Prostate gland (tissue), 2 donors: ENCODE data around the gene VSIG8. TPM values are rescaled to one million over a fixed set of nuclear protein-coding genes. Genes with fewer than 3 reads are reported as not detected.

Source experiments
- DNase-seq: peaks from one replicate; pipeline ENCODE4 v3.0.0-alpha.2; 2019; ENCODE audit warnings: low spot score
- H3K27ac ChIP-seq, 2 donors: fragments of 200-600 bp; sonication (generic); 2 replicates each; pipeline ENCODE4 v1.5.1; 2017 to 2019
- H3K27me3 ChIP-seq: fragments of 200-600 bp; sonication (generic); replicated peaks from 2 replicates; pipeline ENCODE4 v1.5.1; 2019; ENCODE audit not compliant: insufficient read depth
- H3K36me3 ChIP-seq, 2 donors: fragments of 200-600 bp; sonication (generic); 1 replicate in 1 of 2; 2 replicates in 1 of 2; pipeline versions ENCODE4 v1.5.1 to v1.8.1; 2017 to 2019
- H3K4me1 ChIP-seq: fragments of 200-600 bp; sonication (generic); replicated peaks from 2 replicates; pipeline ENCODE4 v1.5.1; 2019
- H3K4me3 ChIP-seq, 2 donors: fragments of 200-600 bp; sonication (generic); 2 replicates each; pipeline ENCODE4 v1.5.1; 2017 to 2019
- H3K9me3 ChIP-seq: fragments of 200-600 bp; sonication (generic); 2 replicates; pipeline ENCODE4 v1.5.1; 2017
- CTCF ChIP-seq, 4 experiments: fragments of 200-600 bp in 2 of 4; fragments of 450-650 bp in 2 of 4; sonication (generic) in 2 of 4; IDR thresholded peaks; 1 replicate in 3 of 4; 2 replicates in 1 of 4; pipeline ENCODE4 v1.5.1; 2016 to 2019; ENCODE audit warnings: antibody characterized with exemption in 4 of 4, mild to moderate bottlenecking in 2 of 4, moderate library complexity in 2 of 4
- POLR2A ChIP-seq: fragments of 450-650 bp; IDR thresholded peaks from one replicate; pipeline ENCODE4 v1.6.1; 2016; ENCODE audit warnings: antibody characterized with exemption, mild to moderate bottlenecking
- POLR2AphosphoS5 ChIP-seq: sonication (generic); formaldehyde crosslinking; IDR thresholded peaks from one replicate; pipeline ENCODE4 v1.6.1; 2017; ENCODE audit warnings: antibody characterized with exemption
- WGBS: methylation state at CpG from one replicate; pipeline ENCODE4 v1.1.5; 2018; 5-methylcytosine and 5-hydroxymethylcytosine counted together
- intact Hi-C: fragments of 100-400 bp; cut with DNase I; formaldehyde crosslinking; loops from one replicate; pipeline ENCODE4 v1.14.2; 2022
- total RNA-seq, 2 donors: library from RNA; depleted of rRNA; stranded (reverse); fragments of >200 nt; gene quantifications; one replicate each; pipeline ENCODE4 v1.1.0, GENCODE V29; 2016

Gene VSIG8
- total RNA-seq, 2 donors from 2014 or later, result not detected

- no peaks in the 10 kb centered on the region for H3K9me3 ChIP-seq
- DNase-seq, result no peak
- H3K36me3 ChIP-seq, result no peaks in the 10 kb centered on the region
- no peak overlapping the region for H3K27ac ChIP-seq
- WGBS, result 43% methylated on average over 2 of the region's 2 CpGs
- H3K27me3 ChIP-seq, result no peaks in the 10 kb centered on the region
- intact Hi-C loops, result loop anchor here (10.0 kb wide), 1 partner anchor 75 kb away; the partner anchor contains the start of gene TAGLN2
- H3K4me3 ChIP-seq, result no peak overlapping the region
- TF ChIP-seq POLR2A (no peak), POLR2AphosphoS5 (no peak), CTCF (IDR thresholded peaks at IDR 0.05) (no peak)
- no peaks in the 10 kb centered on the region for H3K4me1 ChIP-seq
Observed at GRCh38 chr1:159849626-159850366, 12.7 kb downstream of the VSIG8 start.

- 73% methylated on average over 3 of the region's 3 CpGs for WGBS
- no peak overlapping the region for H3K4me3 ChIP-seq
- no peaks in the 10 kb centered on the region for H3K4me1 ChIP-seq
- intact Hi-C loops, result no loop called here
- no peaks in the 10 kb centered on the region for H3K9me3 ChIP-seq
- H3K27me3 ChIP-seq, result no peaks in the 10 kb centered on the region
- H3K36me3 ChIP-seq, result no peaks in the 10 kb centered on the region
- no peak for DNase-seq
- H3K27ac ChIP-seq, result no peak overlapping the region
- TF ChIP-seq POLR2AphosphoS5 (no peak), POLR2A (no peak), CTCF (IDR thresholded peaks at IDR 0.05) (no peak)
Observed at GRCh38 chr1:159848326-159848725, 14.1 kb downstream of the VSIG8 start.

GRCh38 chr1:159847231-159847630 is 15.2 kb downstream of the VSIG8 start:
- Histone ChIP-seq H3K27ac (no peak overlapping the region), H3K9me3 (no peaks in the 10 kb centered on the region), H3K4me3 (no peak overlapping the region), H3K36me3 (no peaks in the 10 kb centered on the region), H3K27me3 (no peaks in the 10 kb centered on the region), H3K4me1 (no peaks in the 10 kb centered on the region)
- WGBS, result 65% methylated on average over 4 of the region's 4 CpGs
- TF ChIP-seq POLR2AphosphoS5 (no peak), CTCF (IDR thresholded peaks at IDR 0.05) (no peak), POLR2A (no peak)
- intact Hi-C loops, result no loop called here
- DNase-seq, result no peak

- Histone ChIP-seq H3K27ac (no peak overlapping the region), H3K4me1 (no peaks in the 10 kb centered on the region), H3K27me3 (no peaks in the 10 kb centered on the region), H3K36me3 (no peaks in the 10 kb centered on the region), H3K9me3 (no peaks in the 10 kb centered on the region), H3K4me3 (no peak overlapping the region)
- no peak for TF ChIP-seq POLR2A
- no peak for TF ChIP-seq CTCF (IDR thresholded peaks at IDR 0.05)
- no peak for TF ChIP-seq POLR2AphosphoS5
- WGBS, result 85% methylated on average over 13 of the region's 13 CpGs
- DNase-seq, result no peak
- intact Hi-C loops, result no loop called here
Observed at GRCh38 chr1:159845751-159846629, 16.5 kb downstream of the VSIG8 start.
